HG02642 (cell line): Measurements from ENCODE around the gene CDC123.
"Not testable (repeated sequence)": the region's sequence is repeated elsewhere in the genome, so short reads cannot be mapped to it uniquely, and the experiment has no call there.

ENCODE experiments used
- ATAC-seq: cut with Tn5 transposase; IDR thresholded peaks from one replicate; pipeline ENCODE4 v1.9.1; 2021; ENCODE audit warnings: mild to moderate bottlenecking; ENCODE audit not compliant: unreplicated experiment, poor library complexity

CDC123 gene

GRCh38 chr10:12195603-12196506 lies at the start of gene CDC123, which contains the start of gene NUDT5:
TSS of gene CDC123 (plus strand) at chr10:12196188. CDS start at chr10:12196246, 58 bp downstream.
TSS of gene NUDT5 (minus strand) at chr10:12195891. CDS start at chr10:12186291, 9,600 bp downstream.
- ATAC-seq = peak; percentile 90

- no peak for ATAC-seq
Observed at GRCh38 chr10:12150163-12150562, 45.8 kb upstream of the CDC123 start.

- ATAC-seq = no peak
Observed at GRCh38 chr10:12154516-12154915, 41.5 kb upstream of the CDC123 start.

GRCh38 chr10:12156367-12157123 lies 39.4 kb upstream of the CDC123 start:
- ATAC-seq = no peak

- no peak for ATAC-seq
Observed at GRCh38 chr10:12158111-12158510, 37.9 kb upstream of the CDC123 start.

GRCh38 chr10:12160664-12161063 lies 35.3 kb upstream of the CDC123 start:
- no peak for ATAC-seq

GRCh38 chr10:12162927-12163326 lies 33.1 kb upstream of the CDC123 start:
- ATAC-seq = no peak

GRCh38 chr10:12164085-12164484 lies 31.9 kb upstream of the CDC123 start:
- no peak for ATAC-seq

GRCh38 chr10:12165036-12165435 lies 31.0 kb upstream of the CDC123 start:
- ATAC-seq = no peak

- no peak for ATAC-seq
Observed at GRCh38 chr10:12165999-12166775, 29.8 kb upstream of the CDC123 start.

- ATAC-seq = not testable (repeated sequence)
Observed at GRCh38 chr10:12171512-12171911, 24.5 kb upstream of the CDC123 start.

GRCh38 chr10:12177642-12178041 lies 18.3 kb upstream of the CDC123 start:
- ATAC-seq = no peak

- ATAC-seq = no peak
Observed at GRCh38 chr10:12179606-12180170, 16.3 kb upstream of the CDC123 start.

GRCh38 chr10:12180221-12180974 lies 15.6 kb upstream of the CDC123 start:
- no peak for ATAC-seq

GRCh38 chr10:12181065-12181775 lies 14.8 kb upstream of the CDC123 start:
- ATAC-seq = peak; percentile 69

GRCh38 chr10:12184165-12184564 lies 11.8 kb upstream of the CDC123 start:
- no peak for ATAC-seq

GRCh38 chr10:12186323-12186722 lies 9.7 kb upstream of the CDC123 start:
- no peak for ATAC-seq

GRCh38 chr10:12187321-12187905 lies 8.6 kb upstream of the CDC123 start:
- ATAC-seq = no peak
